ENCODE results near the gene PPP3CA. TPM values are rescaled to one million over a fixed set of nuclear protein-coding genes. Genes with fewer than 3 reads are reported as not detected.
A peak's percentile ranks its signal among the peaks of the same experiment; 100 is the strongest.

Gene PPP3CA
- total RNA-seq, 2 donors from 2014 or later: 42.6 to 50.2 TPM

DNA sequence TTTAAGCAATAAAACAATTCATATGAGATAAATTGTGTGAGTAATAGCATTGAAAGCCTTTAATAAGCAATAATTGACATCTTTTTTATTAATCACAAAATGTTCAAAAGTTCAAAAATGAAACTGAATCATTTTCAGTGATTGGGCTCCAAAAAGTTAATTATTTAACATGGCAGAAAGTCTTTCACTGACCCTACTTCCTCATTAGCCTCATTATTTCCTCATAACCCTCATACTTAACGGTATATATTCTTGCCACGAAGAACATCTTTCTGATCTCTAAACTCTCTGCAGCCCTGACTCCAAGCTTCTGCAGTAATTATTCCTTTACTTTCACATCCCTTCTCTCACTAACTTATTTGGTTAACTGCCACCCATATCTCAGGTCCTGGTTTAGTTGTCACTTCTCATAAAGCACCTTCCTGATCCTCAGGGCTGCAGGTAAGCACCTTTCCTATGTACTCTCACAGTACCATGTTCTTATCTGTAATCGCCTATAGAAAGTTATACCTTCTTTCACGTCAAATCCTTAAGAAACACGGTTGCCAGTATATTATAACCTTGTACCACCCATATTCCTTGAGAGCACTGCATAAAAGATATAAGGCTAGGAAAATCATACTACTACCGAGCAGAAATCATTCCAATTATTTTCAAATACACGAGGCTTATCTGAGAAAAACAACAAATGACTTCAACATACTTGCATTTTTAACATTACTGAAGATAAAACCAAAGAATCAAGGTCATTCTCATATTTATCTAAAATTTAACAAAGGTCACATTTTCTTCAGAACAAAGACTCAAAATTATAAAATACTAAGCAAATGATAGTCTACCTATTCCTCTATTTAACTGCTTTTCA is 72.2 kb downstream of the PPP3CA start:
- H3K27me3 Mint-ChIP-seq: no peaks in the 10 kb centered on the region

DNA sequence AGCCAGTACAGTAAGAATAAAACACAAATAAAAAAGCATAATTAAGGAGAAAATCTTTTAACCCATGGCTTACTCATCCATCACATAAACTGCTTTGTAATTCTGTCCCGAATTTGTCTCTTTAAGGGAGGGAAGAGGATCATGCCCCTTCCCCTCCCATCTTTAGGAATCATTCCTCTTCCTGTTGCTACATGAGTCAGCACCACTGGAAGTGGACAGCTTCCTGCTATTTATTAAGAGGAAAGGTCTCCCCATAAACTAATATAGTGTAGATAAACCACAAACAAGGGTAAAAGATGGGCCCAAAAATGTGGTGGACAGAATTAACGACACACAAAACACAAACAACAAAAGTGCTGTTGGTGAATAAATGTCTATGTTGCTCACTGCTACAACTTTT is 75.8 kb downstream of the PPP3CA start:
- Mint-ChIP-seq H3K27me3 (no peaks in the 10 kb centered on the region), H3K27ac (no peak overlapping the region), H3K9me3 (no peaks in the 10 kb centered on the region), H3K4me1 (ENCODE audit: low read depth in 2 of 2) (peaks cover 37 to 39% of the 10 kb centered on the region in 2 donors), H3K36me3 (no peaks in the 10 kb centered on the region), H3K4me3 (no peak overlapping the region)
- no peak for DNase-seq (ENCODE audit: low spot score)
- ATAC-seq: no peak

More for the DNA sequence above, 72.2 kb downstream of the PPP3CA start:
- Mint-ChIP-seq H3K4me3 (no peak overlapping the region), H3K27ac (no peak overlapping the region), H3K9me3 (no peaks in the 10 kb centered on the region), H3K4me1 (ENCODE audit: low read depth in 2 of 2) (peaks cover 44 to 45% of the 10 kb centered on the region in 2 donors), H3K36me3 (no peaks in the 10 kb centered on the region)
- no peak for DNase-seq (ENCODE audit: low spot score)
- no peak for ATAC-seq

DNA sequence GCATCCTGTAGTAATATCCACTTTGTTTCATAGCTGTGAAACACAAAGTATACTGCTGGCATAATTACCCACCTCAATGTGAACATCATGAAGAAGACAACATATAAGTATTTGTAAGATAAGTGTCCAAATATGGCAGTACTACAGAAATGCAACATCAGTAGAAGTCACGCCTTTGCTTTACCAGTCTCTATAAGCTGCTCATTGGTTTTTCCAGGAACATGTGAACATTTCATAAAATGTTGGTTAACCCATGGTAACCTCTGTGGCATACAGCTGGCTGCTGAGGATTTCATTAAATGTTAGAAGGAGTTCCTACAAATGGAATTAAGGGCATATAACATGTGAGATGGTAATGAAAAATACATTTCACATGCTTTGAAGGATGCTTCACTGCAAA is 77.6 kb downstream of the PPP3CA start:
- no peaks in the 10 kb centered on the region for H3K27me3 Mint-ChIP-seq
- no peak overlapping the region for H3K4me3 Mint-ChIP-seq
- no peak overlapping the region for H3K27ac Mint-ChIP-seq
- peaks cover 31 to 39% of the 10 kb centered on the region in 2 donors for H3K4me1 Mint-ChIP-seq (ENCODE audit: low read depth in 2 of 2)
- ATAC-seq (peak; percentile 70 to 79), DNase-seq (ENCODE audit: low spot score) (no peak)
- no peaks in the 10 kb centered on the region for H3K36me3 Mint-ChIP-seq
- H3K9me3 Mint-ChIP-seq: no peaks in the 10 kb centered on the region

DNA sequence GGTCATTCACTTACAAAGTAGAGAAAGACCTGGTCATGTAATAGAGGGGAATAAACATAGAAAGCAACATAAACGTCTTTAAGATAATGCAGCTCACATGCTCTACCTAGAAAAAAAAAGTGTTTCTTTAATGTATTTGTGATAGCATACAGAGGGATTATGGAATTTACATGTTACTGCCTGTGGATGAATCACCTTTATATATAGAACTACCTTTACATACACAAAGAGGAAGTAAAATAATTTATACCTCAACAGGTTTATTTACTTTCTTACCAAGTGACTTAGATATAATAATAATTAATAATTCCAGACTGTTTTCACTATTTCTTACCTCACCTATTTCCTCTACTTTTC is 81.5 kb downstream of the PPP3CA start:
- no peak for DNase-seq (ENCODE audit: low spot score)
- H3K4me1 Mint-ChIP-seq (ENCODE audit: low read depth in 2 of 2): peaks cover 41 to 43% of the 10 kb centered on the region in 2 donors
- no peaks in the 10 kb centered on the region for H3K27me3 Mint-ChIP-seq
- H3K4me3 Mint-ChIP-seq: no peak overlapping the region
- ATAC-seq: no peak
- no peak overlapping the region for H3K27ac Mint-ChIP-seq
- H3K9me3 Mint-ChIP-seq: no peaks in the 10 kb centered on the region
- H3K36me3 Mint-ChIP-seq: no peaks in the 10 kb centered on the region

DNA sequence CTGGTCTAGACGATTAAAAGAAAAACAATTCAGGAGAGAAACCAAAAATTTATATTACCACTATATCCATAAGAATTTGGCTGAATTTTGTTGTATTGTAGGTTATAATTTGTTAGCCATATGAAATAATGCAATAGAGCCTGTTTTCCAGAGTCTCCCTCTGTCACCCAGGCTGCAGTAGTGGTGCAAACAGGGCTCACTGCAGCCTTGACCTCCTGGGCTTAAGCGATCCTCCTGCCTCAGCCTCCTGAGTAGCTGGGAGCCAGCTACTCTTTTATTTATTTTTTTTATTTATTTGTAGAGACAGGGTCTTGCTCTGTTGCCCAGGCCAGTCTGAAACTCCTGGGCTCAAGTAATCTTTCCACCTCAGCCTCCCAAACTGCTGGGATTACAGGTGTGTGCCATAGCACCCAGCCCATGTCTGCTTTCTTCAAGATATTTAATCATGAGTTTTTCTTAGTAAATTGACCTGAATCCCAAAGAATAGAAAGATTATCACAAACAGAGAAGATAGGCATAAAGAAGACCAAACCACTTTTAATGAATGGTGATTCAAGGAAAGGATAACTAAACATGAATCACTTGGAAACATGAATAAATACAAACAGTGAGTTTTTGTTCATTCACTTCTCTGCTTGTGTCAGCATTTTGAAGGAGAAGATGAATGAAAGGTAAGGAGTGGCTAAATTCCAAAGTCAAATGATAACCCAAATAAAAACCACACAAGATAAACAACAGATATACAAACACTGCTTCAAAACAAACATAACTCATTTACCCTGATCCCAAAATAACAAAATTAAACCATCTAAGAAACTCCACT is 82.1 kb downstream of the PPP3CA start:
- ATAC-seq (no peak), DNase-seq (ENCODE audit: low spot score) (no peak)
- H3K9me3 Mint-ChIP-seq: no peaks in the 10 kb centered on the region
- no peak overlapping the region for H3K4me3 Mint-ChIP-seq
- no peaks in the 10 kb centered on the region for H3K27me3 Mint-ChIP-seq
- H3K27ac Mint-ChIP-seq: no peak overlapping the region
- no peaks in the 10 kb centered on the region for H3K36me3 Mint-ChIP-seq
- peaks cover 43 to 47% of the 10 kb centered on the region in 2 donors for H3K4me1 Mint-ChIP-seq (ENCODE audit: low read depth in 2 of 2)

DNA sequence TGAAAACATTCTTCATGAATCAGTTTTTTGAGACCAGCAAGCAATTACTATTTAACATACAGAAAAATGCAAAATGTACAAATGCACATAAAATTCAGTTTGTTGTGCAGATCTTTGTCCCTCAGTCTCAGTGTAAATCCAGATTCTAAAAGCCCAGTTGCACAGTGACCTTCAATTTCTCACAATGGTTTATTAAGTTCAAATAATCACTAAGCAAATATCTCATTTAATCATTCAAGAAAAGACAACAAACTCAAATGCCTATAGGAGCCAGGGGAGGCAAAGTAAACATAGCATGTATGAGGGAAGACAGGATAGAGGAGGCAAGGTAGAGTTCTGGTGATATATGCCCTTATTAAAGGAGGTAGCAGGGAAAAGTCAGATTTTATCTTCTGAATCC is 82.8 kb downstream of the PPP3CA start:
- H3K4me1 Mint-ChIP-seq (ENCODE audit: low read depth in 2 of 2): peaks cover 43 to 47% of the 10 kb centered on the region in 2 donors

DNA sequence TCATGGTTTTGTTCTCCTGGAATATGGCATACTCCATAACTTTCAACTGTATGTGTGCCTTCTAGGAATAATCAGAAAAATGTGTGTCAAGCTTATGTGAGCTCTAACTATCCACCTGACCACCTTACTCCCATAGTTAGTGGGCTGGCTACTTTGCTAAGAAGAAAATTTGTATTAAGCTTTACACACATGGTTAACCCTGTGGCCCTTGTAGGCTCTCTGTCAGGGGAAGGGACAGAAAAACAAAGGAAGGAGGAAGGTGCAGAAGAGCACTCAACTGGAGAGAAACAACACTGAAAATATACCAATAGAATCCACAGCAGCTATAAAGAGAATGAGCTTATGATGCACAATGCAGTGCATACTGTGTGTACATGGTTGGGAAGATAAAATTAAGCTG is 84.6 kb downstream of the PPP3CA start:
- ATAC-seq (no peak), DNase-seq (ENCODE audit: low spot score) (no peak)
- H3K27ac Mint-ChIP-seq: no peak overlapping the region
- no peaks in the 10 kb centered on the region for H3K27me3 Mint-ChIP-seq
- H3K4me1 Mint-ChIP-seq (ENCODE audit: low read depth in 2 of 2): peaks cover 45 to 47% of the 10 kb centered on the region in 2 donors
- H3K9me3 Mint-ChIP-seq: no peaks in the 10 kb centered on the region
- H3K36me3 Mint-ChIP-seq: no peaks in the 10 kb centered on the region
- H3K4me3 Mint-ChIP-seq: no peak overlapping the region

More for the DNA sequence above, 82.8 kb downstream of the PPP3CA start:
- peak overlapping the region in 1 of 2 donors; percentile 58 for H3K27ac Mint-ChIP-seq
- H3K4me3 Mint-ChIP-seq: no peak overlapping the region
- no peak for ATAC-seq
- H3K9me3 Mint-ChIP-seq: no peaks in the 10 kb centered on the region
- H3K27me3 Mint-ChIP-seq: no peaks in the 10 kb centered on the region
- no peak for DNase-seq (ENCODE audit: low spot score)
- H3K36me3 Mint-ChIP-seq: no peaks in the 10 kb centered on the region

DNA sequence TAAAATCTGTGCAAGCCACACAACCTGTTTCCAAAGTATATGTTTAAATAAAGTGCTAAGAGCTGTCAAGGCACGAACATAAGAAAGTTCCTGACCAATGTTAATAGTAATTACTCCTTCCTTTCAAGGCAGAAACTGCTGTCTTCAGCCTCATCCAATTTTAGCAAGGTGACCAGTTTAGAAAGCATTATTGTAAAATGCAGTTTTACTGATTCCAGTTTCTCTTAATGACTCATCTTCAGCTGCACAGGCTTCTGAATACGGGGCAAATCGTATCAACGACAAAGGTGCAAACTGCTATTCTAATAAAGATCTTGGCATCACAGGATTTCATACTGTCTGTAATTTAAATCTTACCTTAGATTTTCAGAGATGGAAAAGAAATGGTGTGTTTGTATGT is 87.5 kb downstream of the PPP3CA start:
- peak overlapping the region; percentile 25 to 42 for H3K27ac Mint-ChIP-seq
- peaks cover 41 to 63% of the 10 kb centered on the region in 2 donors for H3K4me1 Mint-ChIP-seq (ENCODE audit: low read depth in 2 of 2)
- peak overlapping the region; percentile 65 for H3K4me3 Mint-ChIP-seq

DNA sequence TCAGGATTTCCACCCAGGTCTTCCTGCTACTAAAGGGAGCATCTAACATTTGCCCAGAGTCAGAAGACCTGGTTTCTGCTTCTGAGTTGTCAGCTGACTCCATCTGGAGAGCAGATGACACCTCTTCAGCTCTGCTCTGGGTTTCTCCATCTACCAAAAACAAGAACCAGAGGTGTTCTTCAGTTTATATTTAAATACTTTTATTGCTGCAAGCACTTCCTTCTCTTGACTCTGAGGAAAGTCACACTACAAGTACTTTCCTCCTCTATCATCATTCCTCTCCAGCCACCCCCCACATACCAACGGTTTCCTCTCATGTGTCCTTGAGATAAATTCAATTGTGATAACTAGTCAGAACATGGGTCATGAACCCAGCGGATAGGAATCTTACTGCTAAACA is 88.4 kb downstream of the PPP3CA start:
- peak overlapping the region; percentile 60 for H3K4me3 Mint-ChIP-seq
- H3K4me1 Mint-ChIP-seq (ENCODE audit: low read depth in 2 of 2): peaks cover 40 to 62% of the 10 kb centered on the region in 2 donors
- no peaks in the 10 kb centered on the region for H3K27me3 Mint-ChIP-seq
- no peaks in the 10 kb centered on the region for H3K36me3 Mint-ChIP-seq
- ATAC-seq: peak; percentile 52 to 67
- H3K9me3 Mint-ChIP-seq: no peaks in the 10 kb centered on the region
- peak overlapping the region; percentile 25 to 42 for H3K27ac Mint-ChIP-seq
- DNase-seq (ENCODE audit: low spot score): no peak

More for the DNA sequence above, 87.5 kb downstream of the PPP3CA start:
- H3K36me3 Mint-ChIP-seq: no peaks in the 10 kb centered on the region
- no peak for DNase-seq (ENCODE audit: low spot score)
- no peaks in the 10 kb centered on the region for H3K27me3 Mint-ChIP-seq
- no peaks in the 10 kb centered on the region for H3K9me3 Mint-ChIP-seq
- peak in 1 of 2 donors; percentile 73 for ATAC-seq

DNA sequence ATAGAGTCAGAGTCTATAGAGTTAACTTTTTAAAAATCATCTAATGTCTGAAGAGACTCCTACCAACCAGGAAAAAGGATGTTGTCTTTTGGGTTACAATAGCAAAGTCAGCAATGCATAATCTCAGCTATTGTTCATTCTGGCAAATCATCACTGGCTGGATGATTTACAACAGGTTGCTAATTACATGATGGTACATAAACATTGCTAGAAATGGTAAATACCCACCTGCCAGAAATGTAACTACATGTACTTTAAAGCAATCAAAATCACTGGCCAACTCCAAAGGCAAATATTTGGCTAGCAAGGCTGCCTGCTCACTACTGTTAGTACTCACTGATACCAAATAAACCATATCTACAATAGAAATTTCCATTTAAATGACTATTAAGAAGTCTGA is 91.1 kb downstream of the PPP3CA start:
- peaks cover 45 to 71% of the 10 kb centered on the region in 2 donors for H3K4me1 Mint-ChIP-seq (ENCODE audit: low read depth in 2 of 2)
- H3K27ac Mint-ChIP-seq: peak overlapping the region in 1 of 2 donors; percentile 7

DNA sequence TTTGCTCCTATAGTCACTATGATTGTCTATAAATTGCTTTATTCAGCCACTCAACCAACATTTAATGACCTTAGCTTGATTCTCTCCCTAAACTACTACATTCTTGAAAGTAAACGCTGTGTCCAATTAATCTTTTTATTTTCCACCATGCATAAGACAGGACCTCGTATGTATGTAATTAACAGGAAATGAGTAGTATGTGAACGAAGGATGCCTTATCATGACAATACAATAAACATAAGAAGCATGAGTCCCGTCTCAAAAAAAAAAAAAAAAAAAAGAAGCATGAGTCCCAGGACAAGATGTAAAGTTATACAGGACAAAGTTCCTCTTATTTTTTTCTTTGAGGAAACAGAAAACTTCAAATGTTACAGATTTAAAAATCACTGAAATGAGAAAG is 92.5 kb downstream of the PPP3CA start:
- ATAC-seq (no peak), DNase-seq (ENCODE audit: low spot score) (no peak)
- Mint-ChIP-seq H3K4me1 (ENCODE audit: low read depth in 2 of 2) (peaks cover 35 to 58% of the 10 kb centered on the region in 2 donors), H3K9me3 (no peaks in the 10 kb centered on the region), H3K27me3 (no peaks in the 10 kb centered on the region), H3K27ac (no peak overlapping the region), H3K4me3 (no peak overlapping the region), H3K36me3 (no peaks in the 10 kb centered on the region)

More for the DNA sequence above, 91.1 kb downstream of the PPP3CA start:
- no peak overlapping the region for H3K4me3 Mint-ChIP-seq
- no peak for ATAC-seq
- no peaks in the 10 kb centered on the region for H3K9me3 Mint-ChIP-seq
- no peaks in the 10 kb centered on the region for H3K36me3 Mint-ChIP-seq
- DNase-seq (ENCODE audit: low spot score): no peak
- no peaks in the 10 kb centered on the region for H3K27me3 Mint-ChIP-seq

DNA sequence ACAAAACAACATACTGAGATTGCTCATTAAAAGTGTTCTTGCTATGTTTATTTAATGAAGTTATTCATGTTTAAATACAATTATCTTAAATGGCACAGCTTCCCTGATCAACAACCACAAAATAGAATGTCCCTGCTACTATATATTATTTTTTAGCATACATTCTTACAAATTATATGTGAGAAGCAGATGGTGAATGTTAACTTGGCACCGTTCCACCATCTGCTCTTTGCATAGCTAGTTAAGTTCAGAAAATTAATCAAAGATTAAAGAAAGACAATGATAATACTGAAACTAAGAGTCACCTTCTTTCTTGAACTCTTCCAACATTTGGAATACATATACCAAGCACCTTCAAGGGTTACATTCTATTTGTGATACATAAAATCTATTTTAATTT is 94.2 kb downstream of the PPP3CA start:
- Mint-ChIP-seq H3K27ac (peak overlapping the region in 1 of 2 donors; percentile 53), H3K36me3 (no peaks in the 10 kb centered on the region), H3K27me3 (no peaks in the 10 kb centered on the region), H3K9me3 (no peaks in the 10 kb centered on the region), H3K4me1 (ENCODE audit: low read depth in 2 of 2) (peaks cover 24 to 41% of the 10 kb centered on the region in 2 donors), H3K4me3 (no peak overlapping the region)
- ATAC-seq (no peak), DNase-seq (ENCODE audit: low spot score) (no peak)

DNA sequence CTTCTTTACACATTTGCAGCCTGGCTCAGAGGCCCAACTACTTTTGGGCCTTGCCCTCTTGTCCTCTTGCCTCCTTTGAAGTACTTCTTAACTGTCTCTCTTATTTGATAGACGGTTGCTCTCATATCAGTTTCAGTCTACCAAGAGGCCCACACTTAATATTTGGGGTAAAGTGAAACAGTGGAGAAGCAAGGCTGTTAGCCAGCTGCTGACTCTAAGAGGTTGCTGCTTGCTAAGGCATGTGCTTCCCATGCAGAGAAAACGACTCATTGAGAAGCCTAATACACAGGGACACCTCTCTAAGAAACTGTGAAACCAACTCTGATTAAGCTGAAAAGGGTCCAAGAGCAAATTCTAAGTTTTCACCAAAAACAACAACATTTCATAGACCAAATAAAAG is 94.6 kb downstream of the PPP3CA start:
- Mint-ChIP-seq H3K27ac (peak overlapping the region in 1 of 2 donors; percentile 53), H3K9me3 (no peaks in the 10 kb centered on the region), H3K36me3 (no peaks in the 10 kb centered on the region), H3K4me3 (peak overlapping the region; percentile 11), H3K27me3 (no peaks in the 10 kb centered on the region), H3K4me1 (ENCODE audit: low read depth in 2 of 2) (peaks cover 24 to 38% of the 10 kb centered on the region in 2 donors)
- ATAC-seq (peak in 1 of 2 donors; percentile 27), DNase-seq (ENCODE audit: low spot score) (no peak)

DNA sequence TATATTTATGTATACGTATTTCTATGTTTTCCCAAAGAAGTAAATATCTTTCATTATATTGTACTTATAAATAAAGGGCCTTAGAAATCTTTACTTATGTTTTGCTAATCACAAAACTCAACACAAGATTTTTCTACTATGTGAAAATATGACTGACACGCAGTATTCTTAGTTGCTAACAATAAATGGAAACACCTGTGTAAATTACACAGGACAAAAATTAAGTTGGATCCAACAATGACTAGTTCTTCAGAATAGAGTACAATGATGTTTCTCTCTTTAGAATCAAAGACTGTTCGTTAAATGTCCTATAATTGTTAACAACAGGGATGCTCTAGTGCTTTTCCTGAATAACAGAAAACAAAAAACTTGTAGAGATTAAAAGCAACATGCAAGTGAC is 96.1 kb downstream of the PPP3CA start:
- no peaks in the 10 kb centered on the region for H3K36me3 Mint-ChIP-seq
- H3K27me3 Mint-ChIP-seq: no peaks in the 10 kb centered on the region
- H3K4me3 Mint-ChIP-seq: no peak overlapping the region
- H3K27ac Mint-ChIP-seq: no peak overlapping the region
- H3K4me1 Mint-ChIP-seq (ENCODE audit: low read depth in 2 of 2): peaks cover 25 to 30% of the 10 kb centered on the region in 2 donors
- DNase-seq (ENCODE audit: low spot score) (no peak), ATAC-seq (no peak)
- H3K9me3 Mint-ChIP-seq: no peaks in the 10 kb centered on the region

Measured in natural killer cell treated with Interleukin-12 subunit alpha and Interleukin-12 subunit beta and Interleukin-15 and Interleukin-18, amount 100 ng/mL, for 72 hours (primary cell).